Measurements from ENCODE around the gene EBF3. TPM values are rescaled to one million over a fixed set of nuclear protein-coding genes. Genes with fewer than 3 reads are reported as not detected.
A peak's percentile ranks its signal among the peaks of the same experiment; 100 is the strongest.

The EBF3 gene
- total RNA-seq, 1 donor = 14.7 TPM

DNA sequence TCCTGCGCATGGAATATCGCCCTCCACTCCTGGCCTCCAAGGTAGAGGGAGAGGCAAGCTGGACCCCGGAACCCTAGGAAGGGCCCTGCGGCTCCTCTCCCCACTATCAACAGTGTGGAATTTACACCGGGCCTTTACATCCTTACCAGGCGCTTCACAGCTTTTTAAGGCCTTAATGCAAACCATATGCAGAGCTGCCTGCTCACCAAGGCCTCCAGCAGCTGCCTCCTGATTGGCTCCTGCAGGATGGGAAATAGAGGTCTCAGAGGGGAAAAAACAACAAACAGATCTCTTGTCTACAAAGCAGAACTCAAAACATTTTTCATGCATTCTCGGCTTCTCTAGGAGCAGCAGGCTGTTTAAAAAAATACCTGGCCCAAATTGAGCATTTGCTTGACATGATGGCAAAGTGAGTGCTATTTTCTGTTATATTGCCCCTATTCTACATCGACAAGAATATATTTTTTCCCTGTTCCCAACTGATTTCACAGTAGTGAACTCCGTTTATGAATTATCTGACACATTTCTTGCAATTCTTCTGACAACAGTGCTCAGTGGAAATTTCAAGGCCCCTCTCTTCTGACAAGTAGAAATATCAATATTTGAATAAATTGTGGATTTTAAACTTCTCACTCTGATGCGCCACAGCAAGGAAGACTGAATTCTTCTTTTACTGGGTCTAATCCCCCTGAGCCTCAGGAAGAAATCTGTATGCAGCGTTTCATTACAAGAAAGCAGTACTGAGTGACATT lies 51.7 kb downstream of the EBF3 start:
- DNase-seq (ENCODE audit: low read depth) = peak; percentile 43
- no peak overlapping the region for H3K4me3 ChIP-seq (ENCODE audit: low read depth, low read length)
- TF ChIP-seq, protein P1, sequence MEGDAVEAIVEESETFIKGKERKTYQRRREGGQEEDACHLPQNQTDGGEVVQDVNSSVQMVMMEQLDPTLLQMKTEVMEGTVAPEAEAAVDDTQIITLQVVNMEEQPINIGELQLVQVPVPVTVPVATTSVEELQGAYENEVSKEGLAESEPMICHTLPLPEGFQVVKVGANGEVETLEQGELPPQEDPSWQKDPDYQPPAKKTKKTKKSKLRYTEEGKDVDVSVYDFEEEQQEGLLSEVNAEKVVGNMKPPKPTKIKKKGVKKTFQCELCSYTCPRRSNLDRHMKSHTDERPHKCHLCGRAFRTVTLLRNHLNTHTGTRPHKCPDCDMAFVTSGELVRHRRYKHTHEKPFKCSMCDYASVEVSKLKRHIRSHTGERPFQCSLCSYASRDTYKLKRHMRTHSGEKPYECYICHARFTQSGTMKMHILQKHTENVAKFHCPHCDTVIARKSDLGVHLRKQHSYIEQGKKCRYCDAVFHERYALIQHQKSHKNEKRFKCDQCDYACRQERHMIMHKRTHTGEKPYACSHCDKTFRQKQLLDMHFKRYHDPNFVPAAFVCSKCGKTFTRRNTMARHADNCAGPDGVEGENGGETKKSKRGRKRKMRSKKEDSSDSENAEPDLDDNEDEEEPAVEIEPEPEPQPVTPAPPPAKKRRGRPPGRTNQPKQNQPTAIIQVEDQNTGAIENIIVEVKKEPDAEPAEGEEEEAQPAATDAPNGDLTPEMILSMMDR (IDR thresholded peaks at IDR 0.05; ENCODE audit: insufficient read depth, low read length) = no peak

DNA sequence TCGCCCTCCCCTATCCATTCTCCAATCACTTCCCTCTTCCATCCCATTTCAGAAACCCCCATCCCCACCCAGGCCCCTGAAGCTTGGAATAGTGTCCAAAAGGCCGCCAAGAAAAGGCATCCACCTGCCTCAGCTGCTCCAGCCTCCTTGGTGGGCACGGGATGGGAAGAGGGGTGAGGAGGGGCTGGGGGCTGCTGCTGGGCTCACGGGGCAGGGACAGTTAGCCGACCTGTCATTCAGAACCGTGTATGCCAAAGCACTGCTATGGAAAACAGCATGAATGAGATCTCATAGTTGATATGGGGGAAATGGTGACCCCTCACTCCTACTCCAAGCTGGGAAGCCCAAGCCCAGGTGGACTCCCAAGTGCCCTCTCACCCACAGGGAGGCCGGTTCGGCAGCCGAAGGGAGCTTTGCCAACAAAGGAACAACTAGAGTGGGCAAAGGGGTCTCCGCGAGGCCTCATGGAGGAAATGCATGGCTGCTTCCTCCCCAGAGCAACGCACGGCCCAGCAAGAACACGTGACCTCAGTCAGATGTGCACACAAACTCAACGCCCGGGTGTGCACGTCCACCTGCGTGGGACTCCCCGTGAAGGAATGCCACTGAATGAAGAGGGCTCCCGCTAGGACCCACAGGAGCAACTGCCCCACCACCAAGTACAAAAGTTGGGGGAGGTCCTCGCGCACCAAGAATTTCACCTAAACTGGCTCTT lies 52.5 kb downstream of the EBF3 start:
- no peak overlapping the region for H3K4me3 ChIP-seq (ENCODE audit: low read depth, low read length)
- DNase-seq (ENCODE audit: low read depth) = no peak
- TF ChIP-seq, protein P1 (IDR thresholded peaks at IDR 0.05; ENCODE audit: insufficient read depth, low read length) = no peak

DNA sequence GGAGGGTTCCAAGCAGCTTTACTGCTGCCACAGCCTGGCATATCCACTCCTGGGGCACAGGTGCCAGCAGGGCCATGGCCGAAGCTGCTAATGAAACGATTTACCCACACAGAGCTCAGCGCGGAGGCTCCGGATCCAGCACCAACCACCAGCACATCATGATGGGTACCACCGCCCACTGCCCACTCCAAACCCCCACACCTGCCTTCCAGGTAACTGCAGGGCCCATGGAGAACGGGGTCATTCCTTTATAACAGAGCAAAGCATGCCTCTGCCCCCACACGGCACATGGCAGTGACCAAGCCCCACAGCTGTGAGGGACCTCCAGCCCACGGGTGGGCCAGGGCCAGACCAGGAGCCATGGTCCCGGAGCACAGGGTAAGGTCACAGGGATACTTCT lies 53.2 kb downstream of the EBF3 start:
- TF ChIP-seq, protein P1 (IDR thresholded peaks at IDR 0.05; ENCODE audit: insufficient read depth, low read length) = no peak
- no peak for DNase-seq (ENCODE audit: low read depth)
- no peak overlapping the region for H3K4me3 ChIP-seq (ENCODE audit: low read depth, low read length)

DNA sequence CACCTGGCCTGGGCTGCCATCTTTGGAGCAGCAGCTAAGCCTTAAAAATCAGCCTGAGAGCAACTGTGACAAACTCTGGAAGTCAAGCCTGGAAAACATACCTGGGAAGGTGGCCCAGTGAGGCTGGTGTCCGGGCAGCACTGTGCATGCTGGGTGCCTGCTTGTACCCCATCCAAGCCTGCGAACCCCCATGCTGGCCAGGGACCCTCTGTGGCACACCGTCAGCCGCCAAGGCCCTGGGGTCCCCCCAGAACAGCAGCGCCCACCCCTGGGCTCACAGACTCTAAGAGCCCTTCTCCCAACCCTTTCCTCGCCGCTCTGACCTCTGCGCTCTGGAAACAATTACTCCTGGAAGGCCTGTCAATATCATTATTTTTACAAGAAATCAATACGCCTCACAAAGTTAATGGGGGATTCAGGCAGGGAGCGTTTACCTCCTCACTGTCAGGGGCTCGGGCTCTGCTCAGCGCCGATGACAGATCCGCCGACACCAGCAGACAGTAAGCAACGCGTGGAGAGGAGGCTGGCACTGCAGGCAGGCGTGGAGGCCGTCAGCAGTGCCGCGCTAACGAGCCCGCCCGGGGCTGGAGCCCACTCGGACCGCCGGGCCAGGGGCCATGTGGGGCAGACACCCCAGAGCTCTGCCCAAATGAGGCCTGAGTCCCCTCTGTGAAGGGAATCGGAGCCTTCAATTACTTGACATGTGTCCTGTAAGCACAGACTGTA lies 54.4 kb downstream of the EBF3 start:
- no peak for DNase-seq (ENCODE audit: low read depth)
- TF ChIP-seq, protein P1 (IDR thresholded peaks at IDR 0.05; ENCODE audit: insufficient read depth, low read length) = no peak
- H3K4me3 ChIP-seq (ENCODE audit: low read depth, low read length) = no peak overlapping the region

DNA sequence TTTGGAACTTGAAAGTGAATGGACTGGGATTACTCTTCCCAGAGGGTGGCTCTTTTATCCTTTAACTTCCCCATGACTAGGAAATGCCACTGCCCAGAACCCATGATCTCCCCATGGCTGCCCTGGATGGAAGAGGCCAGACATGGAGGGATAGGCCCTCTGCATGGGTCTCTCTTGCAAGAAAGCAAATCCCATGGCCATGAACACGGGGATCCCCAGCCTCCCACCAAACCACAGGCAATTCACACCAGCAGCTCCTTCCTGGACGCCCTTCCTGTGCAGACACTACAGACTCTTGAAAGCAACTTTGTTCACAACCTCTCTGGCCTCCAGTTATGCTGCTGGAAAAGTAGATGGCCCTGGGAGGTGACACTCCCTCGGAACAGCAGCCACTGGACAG lies 55.0 kb downstream of the EBF3 start:
- no peak for DNase-seq (ENCODE audit: low read depth)
- H3K4me3 ChIP-seq (ENCODE audit: low read depth, low read length) = no peak overlapping the region
- TF ChIP-seq, protein P1 (IDR thresholded peaks at IDR 0.05; ENCODE audit: insufficient read depth, low read length) = no peak

DNA sequence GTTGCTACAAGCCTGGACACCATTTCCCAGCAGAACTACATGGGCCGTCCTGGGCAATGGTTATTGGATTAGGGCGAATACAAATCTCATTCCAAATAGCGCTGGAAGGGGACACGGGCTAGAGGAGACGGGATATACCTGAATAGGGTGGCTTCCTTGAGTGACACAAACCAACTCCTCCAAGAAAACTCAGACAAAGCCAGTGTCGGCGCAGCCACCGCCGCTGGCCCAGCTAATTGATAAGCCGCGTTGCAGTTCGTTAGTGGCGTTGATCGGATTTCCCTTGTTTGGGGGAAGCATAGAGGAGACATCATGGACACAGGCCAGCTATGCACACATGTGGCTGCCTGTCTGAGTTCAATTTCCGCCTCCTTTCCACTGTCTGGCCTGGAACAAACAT lies 55.7 kb downstream of the EBF3 start:
- no peak overlapping the region for H3K4me3 ChIP-seq (ENCODE audit: low read depth, low read length)
- DNase-seq (ENCODE audit: low read depth) = no peak
- TF ChIP-seq, protein P1 (IDR thresholded peaks at IDR 0.05; ENCODE audit: insufficient read depth, low read length) = no peak

All from fibroblast of the aortic adventitia (primary cell).